Parathyroid adenoma (tissue), 2 donors: Measurements from ENCODE around the gene CELSR1.

ENCODE experiments used
- H2AFZ ChIP-seq: fragments of 300-600 bp; sonication (generic); one replicate; pipeline ENCODE4 v1.7.0; 2017; ENCODE audit warnings: antibody characterized with exemption, mild to moderate bottlenecking
- H3K27ac ChIP-seq: fragments of 300-600 bp; sonication (generic); one replicate; pipeline ENCODE4 v1.7.0; 2017
- H3K27me3 ChIP-seq: fragments of 300-600 bp; sonication (generic); one replicate; pipeline ENCODE4 v1.7.0; 2017; ENCODE audit warnings: low read length; ENCODE audit not compliant: control insufficient read depth, insufficient read depth
- H3K36me3 ChIP-seq: fragments of 300-600 bp; sonication (generic); one replicate; pipeline ENCODE4 v1.7.0; 2017; ENCODE audit warnings: low read length; ENCODE audit not compliant: control insufficient read depth, insufficient read depth
- H3K4me1 ChIP-seq: fragments of 300-600 bp; sonication (generic); one replicate; pipeline ENCODE4 v1.7.0; 2017; ENCODE audit warnings: control low read depth
- H3K4me2 ChIP-seq: fragments of 300-600 bp; sonication (generic); one replicate; pipeline ENCODE4 v1.7.0; 2017; ENCODE audit warnings: low read length
- H3K4me3 ChIP-seq: fragments of 300-600 bp; sonication (generic); one replicate; pipeline ENCODE4 v1.7.0; 2017; ENCODE audit warnings: low read depth, low read length
- H3K79me2 ChIP-seq: fragments of 300-600 bp; sonication (generic); one replicate; pipeline ENCODE4 v1.7.0; 2017; ENCODE audit warnings: control low read depth
- H3K9ac ChIP-seq: fragments of 300-600 bp; sonication (generic); one replicate; pipeline ENCODE4 v1.7.0; 2017; ENCODE audit warnings: mild to moderate bottlenecking
- H3K9me3 ChIP-seq: fragments of 300-600 bp; sonication (generic); one replicate; pipeline ENCODE4 v1.7.0; 2017; ENCODE audit warnings: low read length; ENCODE audit not compliant: control insufficient read depth
- TF ChIP-seq, protein P1 (sequence below): fragments of 300-600 bp; sonication (generic); IDR thresholded peaks from one replicate; pipeline ENCODE4 v1.7.0; 2017; ENCODE audit warnings: antibody characterized with exemption, mild to moderate bottlenecking
- donor health status: primary hyperparathyroidism.

CELSR1 gene

DNA sequence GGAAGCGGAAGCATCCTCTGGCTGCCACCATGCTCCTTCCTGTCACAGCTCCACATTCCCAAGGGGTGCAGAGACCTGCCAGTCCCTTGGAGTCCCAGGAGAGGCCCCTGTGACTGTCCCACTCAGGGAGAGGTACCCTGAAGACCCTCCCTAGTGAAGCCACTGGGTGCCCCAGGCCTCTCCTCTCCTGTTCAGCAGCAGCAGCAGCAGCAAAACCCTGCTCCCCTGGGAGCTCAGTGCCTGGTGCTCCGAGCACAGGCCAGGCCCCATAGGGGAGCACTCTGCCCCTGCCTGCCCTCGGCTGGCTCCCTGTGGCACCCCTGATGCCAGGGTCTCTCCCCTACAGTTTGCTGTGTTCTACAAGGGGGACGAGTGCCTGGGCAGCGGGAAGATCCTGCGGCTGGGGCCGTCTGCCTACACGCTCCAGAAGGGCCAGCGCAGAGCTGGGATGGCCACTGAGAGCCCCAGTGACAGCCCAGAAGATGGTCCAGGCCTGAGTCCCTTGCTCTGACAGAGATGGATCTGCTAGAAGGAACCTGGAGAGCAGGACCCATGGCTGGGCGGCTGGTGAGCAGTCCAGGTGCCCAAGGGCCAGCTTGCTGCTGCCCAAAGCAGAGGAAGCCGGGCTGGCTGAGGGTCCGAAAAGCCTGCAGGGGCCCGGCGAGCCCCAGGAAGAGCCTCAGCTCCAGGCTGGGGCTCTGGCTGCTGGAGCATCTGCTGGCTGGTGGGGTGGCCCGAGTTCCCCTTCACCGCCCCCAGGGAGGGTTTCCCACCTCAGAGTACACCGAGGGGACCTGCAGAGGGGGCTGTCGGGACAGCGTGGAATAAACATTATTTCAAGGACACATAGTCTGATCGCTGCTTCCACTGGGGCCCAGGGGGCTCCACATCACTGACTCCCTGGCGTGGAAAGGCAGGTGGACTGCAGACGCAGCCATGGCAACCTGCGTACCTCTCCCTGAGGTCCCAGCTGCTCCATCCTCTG, 180.6 kb downstream of the CELSR1 start:
- H3K79me2 ChIP-seq = no peaks in the 10 kb centered on the region
- no peak overlapping the region for H3K4me2 ChIP-seq
- H3K4me1 ChIP-seq = no peaks in the 10 kb centered on the region
- TF ChIP-seq, protein P1, sequence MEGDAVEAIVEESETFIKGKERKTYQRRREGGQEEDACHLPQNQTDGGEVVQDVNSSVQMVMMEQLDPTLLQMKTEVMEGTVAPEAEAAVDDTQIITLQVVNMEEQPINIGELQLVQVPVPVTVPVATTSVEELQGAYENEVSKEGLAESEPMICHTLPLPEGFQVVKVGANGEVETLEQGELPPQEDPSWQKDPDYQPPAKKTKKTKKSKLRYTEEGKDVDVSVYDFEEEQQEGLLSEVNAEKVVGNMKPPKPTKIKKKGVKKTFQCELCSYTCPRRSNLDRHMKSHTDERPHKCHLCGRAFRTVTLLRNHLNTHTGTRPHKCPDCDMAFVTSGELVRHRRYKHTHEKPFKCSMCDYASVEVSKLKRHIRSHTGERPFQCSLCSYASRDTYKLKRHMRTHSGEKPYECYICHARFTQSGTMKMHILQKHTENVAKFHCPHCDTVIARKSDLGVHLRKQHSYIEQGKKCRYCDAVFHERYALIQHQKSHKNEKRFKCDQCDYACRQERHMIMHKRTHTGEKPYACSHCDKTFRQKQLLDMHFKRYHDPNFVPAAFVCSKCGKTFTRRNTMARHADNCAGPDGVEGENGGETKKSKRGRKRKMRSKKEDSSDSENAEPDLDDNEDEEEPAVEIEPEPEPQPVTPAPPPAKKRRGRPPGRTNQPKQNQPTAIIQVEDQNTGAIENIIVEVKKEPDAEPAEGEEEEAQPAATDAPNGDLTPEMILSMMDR = no peak
- no peak overlapping the region for H3K27ac ChIP-seq
- no peaks in the 10 kb centered on the region for H3K27me3 ChIP-seq
- H2AFZ ChIP-seq = no peak overlapping the region
- no peak overlapping the region for H3K9ac ChIP-seq
- no peaks in the 10 kb centered on the region for H3K9me3 ChIP-seq
- H3K36me3 ChIP-seq = no peaks in the 10 kb centered on the region
- H3K4me3 ChIP-seq = no peak overlapping the region

DNA sequence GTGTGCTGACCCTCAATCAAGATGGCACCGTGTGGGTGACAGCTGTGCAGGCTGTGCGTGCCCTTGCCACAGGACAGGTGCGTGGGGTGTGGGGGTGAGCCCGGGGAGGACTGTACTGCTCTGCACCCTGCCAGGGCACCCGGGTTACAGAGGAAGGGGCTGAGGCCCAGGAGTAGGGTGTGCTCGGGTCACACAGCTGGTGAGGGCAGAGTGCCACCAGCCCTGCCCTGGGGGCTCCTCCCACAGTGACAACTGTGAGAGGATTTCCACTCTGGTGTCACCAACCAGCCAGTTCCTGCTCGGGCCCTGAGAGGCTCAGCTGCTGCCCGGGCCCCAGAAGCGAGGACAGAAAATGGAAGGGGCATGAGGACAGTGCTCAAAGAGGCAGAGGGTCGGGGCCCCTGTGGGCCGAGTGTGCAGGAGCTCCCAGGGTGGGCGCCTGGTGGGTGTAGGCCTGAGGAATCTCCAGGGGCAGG, 181.4 kb downstream of the CELSR1 start:
- TF ChIP-seq, protein P1 = no peak
- no peak overlapping the region for H2AFZ ChIP-seq
- H3K36me3 ChIP-seq = no peaks in the 10 kb centered on the region
- no peaks in the 10 kb centered on the region for H3K4me1 ChIP-seq
- H3K79me2 ChIP-seq = no peaks in the 10 kb centered on the region
- H3K9me3 ChIP-seq = no peaks in the 10 kb centered on the region
- H3K27me3 ChIP-seq = no peaks in the 10 kb centered on the region
- H3K9ac ChIP-seq = no peak overlapping the region
- H3K27ac ChIP-seq = no peak overlapping the region
- no peak overlapping the region for H3K4me3 ChIP-seq
- H3K4me2 ChIP-seq = no peak overlapping the region

DNA sequence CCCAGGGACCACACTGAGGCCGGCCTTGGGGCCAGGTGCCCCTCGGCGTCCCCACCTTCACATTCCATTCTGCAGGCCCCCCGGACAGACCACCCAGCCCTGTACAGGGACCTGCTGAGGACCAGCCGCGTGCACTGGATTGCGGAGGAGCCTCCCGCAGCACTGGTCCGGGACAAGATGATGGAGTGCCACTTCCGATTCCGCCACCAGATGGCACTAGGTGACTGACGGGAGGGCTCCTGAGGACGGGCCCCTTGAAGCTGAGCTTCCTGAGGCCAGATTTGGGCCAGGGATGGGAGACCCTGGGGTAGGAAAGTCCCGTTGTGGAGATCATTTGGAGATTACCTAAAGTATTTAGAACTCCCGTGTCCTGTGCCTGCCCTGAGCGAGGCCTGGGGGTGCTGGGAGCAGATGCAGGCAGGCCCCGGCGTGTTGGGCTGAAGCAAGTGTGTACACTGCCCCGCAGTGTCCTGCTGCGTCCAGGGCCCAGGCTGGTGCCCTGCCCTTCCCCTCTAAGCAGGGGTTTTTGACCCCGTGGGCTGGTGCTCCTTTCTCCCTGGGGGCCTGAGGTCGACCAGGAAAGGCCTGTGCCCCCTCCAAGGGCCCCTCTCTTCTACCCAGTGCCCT, 181.9 kb downstream of the CELSR1 start:
- H3K27ac ChIP-seq = no peak overlapping the region
- no peaks in the 10 kb centered on the region for H3K27me3 ChIP-seq
- no peak overlapping the region for H3K4me2 ChIP-seq
- H3K36me3 ChIP-seq = no peaks in the 10 kb centered on the region
- no peak overlapping the region for H2AFZ ChIP-seq
- no peak overlapping the region for H3K9ac ChIP-seq
- no peaks in the 10 kb centered on the region for H3K4me1 ChIP-seq
- H3K79me2 ChIP-seq = no peaks in the 10 kb centered on the region
- H3K9me3 ChIP-seq = no peaks in the 10 kb centered on the region
- no peak overlapping the region for H3K4me3 ChIP-seq
- TF ChIP-seq, protein P1 = peak; percentile 53

DNA sequence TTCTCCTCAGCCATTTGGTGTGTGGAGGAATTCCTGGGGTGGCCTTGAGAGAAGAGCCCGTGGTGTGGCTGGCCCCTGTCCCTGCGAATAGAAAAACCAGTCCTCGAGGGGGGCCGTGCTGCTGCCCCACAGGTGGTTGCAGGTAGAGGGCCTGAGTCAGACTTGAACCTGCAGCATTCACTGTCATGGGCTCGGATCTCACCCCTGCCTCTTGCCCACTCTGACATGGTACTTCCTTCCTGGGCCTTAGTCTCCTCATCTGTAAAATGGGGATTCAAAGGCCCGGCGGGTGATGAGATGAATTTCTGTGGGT, 182.5 kb downstream of the CELSR1 start:
- TF ChIP-seq, protein P1 = no peak
- H3K9me3 ChIP-seq = no peaks in the 10 kb centered on the region
- H3K27me3 ChIP-seq = no peaks in the 10 kb centered on the region
- no peaks in the 10 kb centered on the region for H3K79me2 ChIP-seq
- no peak overlapping the region for H3K4me3 ChIP-seq
- H2AFZ ChIP-seq = no peak overlapping the region
- no peak overlapping the region for H3K4me2 ChIP-seq
- no peak overlapping the region for H3K9ac ChIP-seq
- H3K4me1 ChIP-seq = no peaks in the 10 kb centered on the region
- H3K36me3 ChIP-seq = no peaks in the 10 kb centered on the region
- H3K27ac ChIP-seq = no peak overlapping the region
